Measurements from ENCODE around the gene TRIM54. TPM values are rescaled to one million over a fixed set of nuclear protein-coding genes. Genes with fewer than 3 reads are reported as not detected.

Gene TRIM54
- total RNA-seq: 0.10 TPM in 1 of 2 replicates, not detected in the other

DNA sequence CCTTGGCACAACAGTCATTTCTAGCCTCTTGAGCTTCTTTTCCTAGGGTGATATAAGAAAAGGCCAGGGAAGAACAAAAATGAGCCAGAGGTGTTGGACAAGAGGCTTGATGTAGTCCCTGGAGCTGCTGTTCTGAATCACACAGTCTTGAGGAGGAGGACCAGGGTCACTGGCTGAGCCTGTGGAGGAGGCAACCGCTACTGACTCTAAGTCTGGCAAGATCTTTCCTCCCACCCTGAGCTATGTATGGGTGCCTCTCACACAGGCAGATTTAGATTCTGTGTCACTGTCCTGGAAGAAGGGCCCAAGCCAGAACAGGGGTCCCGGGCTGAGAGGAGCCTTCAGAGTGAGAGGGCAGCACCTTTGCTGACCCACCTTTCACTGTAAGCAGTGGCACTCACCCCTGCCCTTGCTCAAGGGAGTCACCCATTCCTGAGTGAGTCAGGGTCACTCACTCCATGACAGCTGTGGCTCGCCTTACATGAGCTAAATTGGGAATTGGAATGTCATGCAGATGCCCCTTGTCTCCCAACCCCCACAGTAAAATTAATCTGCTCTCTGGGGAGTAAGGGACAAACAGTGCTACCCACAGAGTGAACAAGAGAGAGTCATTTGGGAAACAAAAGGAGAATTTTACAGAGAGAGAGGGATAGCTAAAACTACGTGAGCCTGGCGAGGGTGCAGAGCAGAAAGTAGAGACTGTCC, at the start of gene TRIM54:
TRIM54 (plus strand) TSS at position 575 of the 705 bp plus-strand sequence. CDS start 303 bp downstream, outside the sequence.

DNA sequence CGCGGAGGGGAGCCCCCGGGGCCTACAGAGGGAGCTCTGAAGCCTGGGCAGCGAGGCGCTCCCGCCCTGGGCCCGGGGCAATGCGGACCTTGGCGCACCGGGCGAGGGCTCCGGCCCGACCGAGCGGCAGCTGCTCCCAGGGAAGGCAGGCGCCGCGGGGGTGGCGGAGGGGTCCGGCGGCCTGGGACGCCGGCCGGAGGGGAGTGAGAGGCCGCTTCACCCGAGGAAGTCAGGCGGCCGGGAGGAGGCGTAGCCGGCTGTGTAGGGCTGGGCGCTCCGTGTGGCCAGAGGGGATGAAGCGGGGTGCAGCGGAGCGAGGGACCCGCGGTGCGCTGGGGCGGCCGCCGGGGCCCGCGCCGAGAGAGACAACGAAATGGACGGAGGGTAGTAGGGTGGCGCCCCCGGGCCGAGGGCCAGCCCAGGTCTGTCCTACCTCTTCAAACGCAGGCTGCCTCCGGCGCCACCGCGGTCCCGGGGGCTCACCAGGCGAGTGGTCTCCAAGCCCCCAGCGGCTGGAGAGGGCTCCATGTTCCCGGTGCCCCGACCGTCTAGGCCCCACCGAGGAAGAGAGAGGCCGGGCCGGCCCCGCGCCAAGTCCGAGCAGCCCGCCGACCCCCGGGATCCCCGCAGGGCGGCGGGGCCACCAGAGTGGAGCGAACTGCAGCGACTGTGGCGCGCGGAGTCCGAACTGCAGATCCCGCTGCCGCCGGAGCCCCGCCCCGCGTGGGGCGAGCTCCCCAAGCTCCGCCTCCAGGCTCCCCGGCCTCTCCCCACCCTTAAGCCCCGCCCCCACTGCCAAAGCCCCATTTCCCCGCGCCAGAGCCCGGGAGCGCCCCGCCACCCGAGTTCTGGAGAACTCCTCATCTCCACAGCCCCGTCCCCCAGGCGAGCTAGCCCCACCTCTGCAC, 19.6 kb upstream of the TRIM54 start, which contains the start of gene SLC30A3:
SLC30A3 (minus strand) TSS at position 669 of the 908 bp plus-strand sequence; CDS start at position 528, 141 bp downstream.

DNA sequence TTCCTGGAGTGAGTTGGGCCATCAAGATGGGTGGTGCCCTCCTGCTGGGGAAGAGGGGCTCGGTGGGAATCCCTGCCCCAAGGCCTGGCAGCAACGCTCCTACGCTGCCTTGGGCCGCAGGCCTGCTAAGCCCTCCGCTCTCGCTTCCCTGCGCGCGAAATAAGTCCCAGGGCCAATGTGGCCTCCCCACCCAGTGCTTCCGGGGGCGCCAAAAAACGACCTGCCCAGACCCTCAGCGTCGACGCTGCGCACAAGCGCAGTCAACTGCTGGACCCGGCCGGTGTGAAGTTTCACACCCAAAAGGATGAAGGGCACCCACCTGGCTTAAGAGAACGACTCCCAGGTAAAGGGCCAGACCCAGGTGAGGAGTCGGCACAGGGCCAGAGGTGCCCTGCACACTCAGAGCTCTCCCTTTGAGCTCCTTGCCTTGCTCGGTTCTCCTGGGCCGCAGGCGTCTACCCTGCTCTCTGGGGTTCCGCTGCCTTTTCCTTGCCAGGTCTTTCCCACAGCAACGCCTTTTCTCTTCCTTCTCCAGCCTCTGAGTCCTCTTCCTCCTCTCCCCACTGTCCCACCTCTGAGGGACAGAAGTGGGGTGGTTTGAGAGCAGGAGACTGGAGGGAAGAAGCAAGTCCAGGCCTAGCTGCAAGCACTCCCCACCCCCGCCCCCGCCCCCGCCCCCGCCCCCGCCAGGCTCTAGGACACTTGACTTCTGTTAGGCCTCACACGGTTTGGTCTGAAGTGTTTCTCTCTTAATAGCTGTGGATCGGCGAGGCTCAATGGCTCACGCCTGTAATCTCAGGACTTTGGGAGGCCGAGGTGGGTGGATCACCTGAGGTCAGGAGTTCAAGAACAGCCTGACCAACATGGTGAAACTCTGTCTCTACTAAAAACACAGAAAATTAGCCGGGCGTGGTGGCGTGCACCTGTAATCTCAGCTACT, 6.7 kb upstream of the TRIM54 start, which contains the start of gene DNAJC5G:
DNAJC5G (plus strand) TSS at position 223 of the 940 bp plus-strand sequence. CDS start 1,296 bp downstream, outside the sequence.

DNA sequence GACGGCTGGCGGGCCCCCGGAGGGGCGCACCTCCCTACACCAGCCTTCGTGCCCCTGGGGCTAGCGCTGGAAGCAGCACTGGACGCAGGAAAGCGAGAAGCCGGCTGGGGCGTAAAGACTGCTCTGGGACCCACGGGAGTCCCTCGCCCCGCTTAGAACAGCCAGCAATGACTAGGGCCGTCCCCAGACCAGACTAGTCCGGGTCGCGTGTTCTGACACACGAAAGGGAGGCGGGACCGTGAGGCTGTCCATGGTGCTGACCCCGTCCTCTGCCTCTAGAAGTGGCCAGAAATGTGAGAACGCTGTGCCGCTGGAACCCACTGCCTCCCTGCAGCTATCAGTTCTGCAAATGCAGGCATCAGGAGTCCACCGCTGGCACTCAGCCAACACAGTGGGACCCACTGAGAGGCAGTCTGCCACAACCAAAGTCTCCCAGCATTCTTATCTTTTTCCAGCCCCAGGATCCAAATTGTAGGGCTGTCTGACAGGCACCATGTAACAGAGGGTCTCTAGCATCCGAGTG, 26.2 kb downstream of the TRIM54 start, which contains the start of gene UCN:
UCN (minus strand) TSS at position 87 of the 523 bp plus-strand sequence. CDS start 550 bp downstream, outside the sequence.

GRCh38 chr2:27322766-27323595, 40.8 kb downstream of the TRIM54 start, which contains the start of gene MPV17:
TSS of gene MPV17 (minus strand) at chr2:27323097. CDS start at chr2:27322517, 580 bp downstream.

DNA sequence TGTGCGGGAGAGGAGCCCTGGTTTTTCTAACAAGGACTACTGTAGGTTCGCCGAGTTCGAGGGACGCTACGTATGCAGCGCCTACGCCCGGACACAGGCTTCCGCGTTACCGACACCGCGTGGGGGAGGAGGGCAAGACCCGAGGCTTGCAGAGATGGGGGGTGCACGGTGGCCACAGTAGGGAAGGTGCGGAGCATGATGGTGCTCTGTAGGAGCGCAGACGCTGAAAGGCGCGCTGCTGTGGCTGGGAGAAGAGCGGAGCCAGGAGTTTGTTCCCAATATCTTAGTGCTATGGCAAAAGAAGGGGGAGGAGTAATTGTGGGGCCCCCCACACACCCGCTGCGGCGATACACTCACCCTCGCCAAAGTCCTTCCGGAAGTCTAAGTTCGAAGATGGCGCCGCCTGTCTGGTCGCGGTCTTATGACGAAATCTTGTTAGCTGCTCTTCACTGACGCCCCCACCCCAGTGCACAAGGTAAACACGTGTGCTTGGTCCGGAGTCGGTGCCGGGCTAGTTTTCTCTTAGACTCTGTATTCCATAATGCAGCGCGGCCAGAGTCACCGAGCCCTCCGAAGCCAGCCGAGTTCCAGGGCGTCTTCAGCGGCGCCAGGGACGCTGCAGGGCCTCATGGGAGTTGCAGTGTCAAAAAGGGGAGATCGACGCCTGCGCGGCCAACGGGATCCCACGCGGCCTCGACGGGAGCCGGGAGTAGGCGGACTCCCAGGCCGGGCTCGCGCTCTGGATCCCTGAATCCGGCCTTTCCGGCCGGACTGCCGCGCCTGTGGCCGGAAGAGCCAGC, 74.4 kb downstream of the TRIM54 start, which contains the start of gene GTF3C2:
GTF3C2 (minus strand) TSS at position 383 of the 800 bp plus-strand sequence. CDS start 13,210 bp downstream, outside the sequence.

Other genes with a start within 250 kb of the TRIM54 start
- 45.8 and 49.5 TPM in 2 replicates for gene TMEM214, start 249.5 kb upstream of the TRIM54 start, total RNA-seq
- gene AGBL5, start 230.8 kb upstream of the TRIM54 start, total RNA-seq: 17.8 and 23.9 TPM in 2 replicates
- 378 and 636 TPM in 2 replicates for gene OST4, start 210.8 kb upstream of the TRIM54 start, total RNA-seq
- 283 and 480 TPM in 2 replicates for gene EMILIN1, start 203.8 kb upstream of the TRIM54 start, total RNA-seq
- 0.98 and 0.99 TPM in 2 replicates for gene KHK, start 195.7 kb upstream of the TRIM54 start, total RNA-seq
- gene CGREF1, start 163.3 kb upstream of the TRIM54 start, total RNA-seq: 30.5 and 40.8 TPM in 2 replicates
- 0.13 and 0.20 TPM in 2 replicates for gene ABHD1, start 158.6 kb upstream of the TRIM54 start, total RNA-seq
- 43.3 and 48.8 TPM in 2 replicates for gene PREB, start 147.8 kb upstream of the TRIM54 start, total RNA-seq
- not detected in 2 replicates for gene PRR30, start 143.0 kb upstream of the TRIM54 start, total RNA-seq
- not detected in 2 replicates for gene TCF23, start 133.4 kb upstream of the TRIM54 start, total RNA-seq
- gene ATRAID, start 70.4 kb upstream of the TRIM54 start, total RNA-seq: 155 and 179 TPM in 2 replicates
- gene SLC5A6, start 70.2 kb upstream of the TRIM54 start, total RNA-seq: 17.2 and 25.6 TPM in 2 replicates
- gene CAD, start 65.1 kb upstream of the TRIM54 start, total RNA-seq: 37.3 and 75.5 TPM in 2 replicates
- gene SLC30A3, start 19.4 kb upstream of the TRIM54 start, total RNA-seq: 0.03 and 0.26 TPM in 2 replicates
- not detected in 2 replicates for gene DNAJC5G, start 7.0 kb upstream of the TRIM54 start, total RNA-seq
- gene UCN, start 26.0 kb downstream of the TRIM54 start, total RNA-seq: 0.85 and 1.2 TPM in 2 replicates
- 71.7 and 83.5 TPM in 2 replicates for gene MPV17, start 40.7 kb downstream of the TRIM54 start, total RNA-seq
- 24.6 and 31.1 TPM in 2 replicates for gene GTF3C2, start 74.3 kb downstream of the TRIM54 start, total RNA-seq
- gene EIF2B4, start 87.9 kb downstream of the TRIM54 start, total RNA-seq: 25.2 and 27.7 TPM in 2 replicates
- gene SNX17, start 88.2 kb downstream of the TRIM54 start, total RNA-seq: 111 and 145 TPM in 2 replicates
- 8.9 and 10.6 TPM in 2 replicates for gene ZNF513, start 98.3 kb downstream of the TRIM54 start, total RNA-seq
- gene PPM1G, start 127.2 kb downstream of the TRIM54 start, total RNA-seq: 59.6 and 68.3 TPM in 2 replicates
- gene NRBP1, start 146.2 kb downstream of the TRIM54 start, total RNA-seq: 99.9 and 108 TPM in 2 replicates
- 0.39 TPM in 1 of 2 replicates, not detected in the other for gene KRTCAP3, start 160.0 kb downstream of the TRIM54 start, total RNA-seq
- 38.3 and 43.3 TPM in 2 replicates for gene IFT172, start 207.3 kb downstream of the TRIM54 start, total RNA-seq
- 39.9 and 52.9 TPM in 2 replicates for gene FNDC4, start 212.8 kb downstream of the TRIM54 start, total RNA-seq
- 7.4 and 8.5 TPM in 2 replicates for gene GCKR, start 214.4 kb downstream of the TRIM54 start, total RNA-seq